HG02852 (cell line): ENCODE measurements around the gene LPGAT1.
"Not testable (repeated sequence)": the region's sequence is repeated elsewhere in the genome, so short reads cannot be mapped to it uniquely, and the experiment has no call there.

Source experiments
- ATAC-seq: cut with Tn5 transposase; IDR thresholded peaks from one replicate; pipeline ENCODE4 v1.9.1; 2021; ENCODE audit warnings: mild to moderate bottlenecking, moderate library complexity; ENCODE audit not compliant: unreplicated experiment

The LPGAT1 gene

GRCh38 chr1:211830328-211831142 is at the start of gene LPGAT1:
Gene LPGAT1 (minus strand): TSS chr1:211830763. CDS start chr1:211829296, 1,467 bp downstream.
- peak; percentile 66 for ATAC-seq

GRCh38 chr1:211879475-211879874 is 48.9 kb upstream of the LPGAT1 start:
- ATAC-seq: no peak

GRCh38 chr1:211876851-211877590 is 46.5 kb upstream of the LPGAT1 start:
- ATAC-seq: no peak

GRCh38 chr1:211875541-211875940 is 45.0 kb upstream of the LPGAT1 start:
- no peak for ATAC-seq

DNA sequence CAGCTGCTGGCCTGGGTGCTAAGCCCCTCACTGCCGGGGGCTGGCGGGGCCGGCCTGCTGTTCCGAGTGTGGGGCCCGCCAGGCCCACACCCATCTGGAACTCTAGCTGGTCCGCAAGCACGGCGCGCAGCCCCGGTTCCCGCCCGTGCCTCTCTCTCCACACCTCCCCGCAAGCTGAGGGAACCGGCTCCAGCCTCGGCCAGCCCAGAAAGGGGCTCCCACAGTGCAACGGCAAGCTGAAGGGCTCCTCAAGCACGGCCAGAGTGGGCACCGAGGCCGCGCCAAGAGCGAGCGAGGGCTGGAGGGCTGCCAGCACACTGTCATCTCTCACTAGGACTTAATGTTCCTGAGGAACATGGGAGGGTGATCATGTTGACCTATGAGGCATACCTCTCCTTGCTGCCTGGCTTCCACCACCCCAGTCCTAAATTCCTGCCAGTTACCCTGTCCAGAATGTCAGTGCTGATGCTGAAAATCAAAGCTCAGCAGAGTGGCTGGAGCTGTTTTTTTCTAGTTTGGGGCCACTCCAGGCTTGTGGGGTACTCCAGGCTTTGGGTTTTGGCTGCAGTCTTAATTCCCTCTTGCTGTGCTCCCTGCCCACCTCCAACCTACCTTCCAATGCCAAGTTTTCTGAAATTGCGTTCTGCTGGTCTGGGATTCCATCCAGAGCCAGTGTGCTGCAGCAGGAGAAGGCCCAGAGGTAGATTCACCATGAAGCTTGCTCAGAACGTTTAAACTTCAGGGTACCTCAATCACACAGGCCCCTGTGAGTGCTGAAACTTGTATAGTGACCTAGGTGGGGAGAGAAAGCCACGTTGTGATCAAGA is 44.2 kb upstream of the LPGAT1 start:
- no peak for ATAC-seq

DNA sequence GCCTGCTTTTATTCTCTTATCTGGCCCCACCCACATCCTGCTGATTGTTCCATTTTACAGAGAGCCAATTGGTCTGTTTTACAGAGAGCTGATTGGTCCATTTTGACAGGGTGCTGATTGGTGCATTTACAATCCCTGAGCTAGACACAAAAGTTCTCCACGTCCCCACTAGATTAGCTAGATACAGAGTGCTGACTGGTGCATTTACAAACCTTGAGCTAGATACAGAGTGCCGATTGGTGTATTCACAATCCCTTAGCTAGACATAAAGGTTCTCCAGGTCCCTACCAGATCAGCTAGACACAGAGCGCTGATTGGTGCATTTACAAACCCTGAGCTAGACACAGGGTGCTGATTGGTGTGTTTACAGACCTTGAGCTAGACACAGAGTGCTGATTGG is 43.2 kb upstream of the LPGAT1 start:
- not testable (repeated sequence) for ATAC-seq

DNA sequence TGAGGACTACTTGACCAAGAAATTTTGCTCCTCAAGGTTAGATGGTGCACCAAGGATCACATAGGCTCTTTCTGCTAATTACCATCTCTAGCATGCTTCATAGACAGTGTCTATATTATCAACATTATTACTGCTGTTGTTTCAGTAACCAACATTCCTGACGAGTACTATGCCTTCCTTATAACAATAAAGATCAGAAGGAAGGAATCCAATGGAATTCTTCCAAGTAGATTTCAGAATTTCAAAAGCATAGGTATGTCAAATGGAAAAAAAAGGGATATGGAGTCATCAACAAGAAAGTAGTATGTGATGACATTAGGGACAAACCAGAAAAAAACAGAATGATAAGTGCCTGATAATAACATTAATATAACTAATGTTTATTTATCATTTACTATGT is 39.6 kb upstream of the LPGAT1 start:
- no peak for ATAC-seq

DNA sequence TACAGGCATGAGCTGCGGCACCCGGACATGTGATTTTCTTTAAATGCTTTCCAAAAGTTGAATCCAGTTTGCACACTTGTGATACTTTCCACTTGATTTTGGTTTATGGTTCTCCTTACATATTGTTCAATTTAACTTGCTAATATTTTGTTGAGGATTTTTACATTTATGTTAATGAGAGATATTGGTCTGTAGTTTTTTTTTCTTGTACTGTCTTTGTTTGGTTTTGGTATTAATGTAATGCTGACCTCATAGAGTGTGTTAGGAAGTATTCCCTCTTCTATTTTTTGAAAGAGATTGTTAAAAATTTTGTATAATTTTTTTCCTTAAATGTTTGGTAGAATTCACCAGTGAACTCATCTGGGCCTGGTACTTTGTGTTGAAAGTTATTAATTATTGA is 34.6 kb upstream of the LPGAT1 start:
- ATAC-seq: no peak

DNA sequence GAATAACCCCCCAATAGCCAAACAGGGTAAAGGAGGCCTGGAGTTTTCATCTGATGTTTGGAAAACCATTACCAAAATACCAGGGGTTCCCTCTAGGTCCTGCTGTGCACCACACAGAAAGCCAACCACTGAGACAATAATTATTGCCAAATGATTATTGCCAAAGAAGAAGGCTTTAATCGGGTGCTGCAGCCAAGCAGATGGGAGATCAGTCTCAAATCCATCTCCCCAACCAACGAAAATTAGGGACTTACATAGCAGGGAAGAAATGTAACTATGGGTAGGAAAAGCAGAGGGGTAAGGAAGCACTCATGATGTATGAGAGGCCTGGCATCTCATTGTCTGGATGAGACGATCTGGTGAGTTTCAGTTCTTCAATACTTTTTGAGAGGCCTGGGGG is 28.8 kb upstream of the LPGAT1 start:
- ATAC-seq: no peak

DNA sequence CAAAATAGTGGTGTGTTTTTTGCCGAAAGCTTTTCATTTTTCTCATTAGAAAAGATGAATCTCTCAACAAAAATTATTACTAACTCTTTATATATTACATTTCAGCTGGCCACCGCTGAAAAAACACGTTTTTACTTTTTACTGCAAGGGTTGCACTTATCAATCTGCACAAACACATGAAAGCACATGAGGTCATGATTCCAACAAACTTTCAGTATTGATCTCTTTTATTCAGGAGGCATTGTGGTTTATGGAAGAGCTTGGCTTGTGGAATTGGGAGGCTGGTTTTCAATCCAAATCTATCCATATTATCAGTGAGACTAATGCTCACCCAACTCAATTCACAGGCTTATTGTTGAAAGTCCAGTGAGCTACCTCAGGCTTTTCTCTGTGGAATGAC is 20.6 kb upstream of the LPGAT1 start:
- no peak for ATAC-seq

DNA sequence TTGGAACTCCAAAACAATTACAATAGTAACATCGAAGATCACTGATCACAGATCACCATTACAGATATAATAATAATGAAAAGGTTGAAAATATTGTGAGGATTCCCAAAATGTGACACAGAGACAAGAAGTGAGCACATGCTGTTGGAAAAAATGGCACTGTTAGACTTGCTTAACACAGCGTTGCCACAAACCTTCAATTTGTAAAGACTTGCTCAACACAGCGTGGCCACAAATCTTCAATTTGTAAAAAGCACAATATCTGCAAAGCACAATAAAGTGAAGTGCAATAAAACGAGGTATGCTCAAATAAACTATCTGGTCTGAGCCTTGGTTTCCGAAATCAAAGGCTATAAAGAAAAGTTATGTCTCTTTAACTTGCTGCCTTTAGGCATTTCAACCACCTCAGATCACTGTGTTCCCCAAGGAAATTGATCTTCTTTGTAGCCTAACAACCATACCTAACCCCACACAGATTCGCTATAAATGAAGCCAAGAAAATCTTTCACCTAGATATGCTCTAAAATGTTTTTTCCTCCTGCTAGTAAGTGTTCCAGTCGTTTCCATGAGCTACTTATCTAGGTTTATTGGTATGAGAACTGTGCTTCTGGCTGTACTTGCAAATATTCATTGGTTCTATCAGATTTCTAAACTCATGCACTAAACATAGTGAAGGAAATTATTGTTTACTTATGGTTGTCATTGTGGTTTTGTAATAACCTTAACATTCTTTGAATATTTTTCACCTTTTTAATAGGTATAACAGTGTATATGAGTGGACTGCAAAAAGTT is 13.1 kb upstream of the LPGAT1 start:
- no peak for ATAC-seq

GRCh38 chr1:211843018-211843417 is 12.5 kb upstream of the LPGAT1 start:
- no peak for ATAC-seq

- no peak for ATAC-seq
Observed at GRCh38 chr1:211842518-211842917, 12.0 kb upstream of the LPGAT1 start.

GRCh38 chr1:211839106-211839505 is 8.5 kb upstream of the LPGAT1 start:
- ATAC-seq: no peak

- ATAC-seq: no peak
Observed at GRCh38 chr1:211833174-211833820, 2.7 kb upstream of the LPGAT1 start.

DNA sequence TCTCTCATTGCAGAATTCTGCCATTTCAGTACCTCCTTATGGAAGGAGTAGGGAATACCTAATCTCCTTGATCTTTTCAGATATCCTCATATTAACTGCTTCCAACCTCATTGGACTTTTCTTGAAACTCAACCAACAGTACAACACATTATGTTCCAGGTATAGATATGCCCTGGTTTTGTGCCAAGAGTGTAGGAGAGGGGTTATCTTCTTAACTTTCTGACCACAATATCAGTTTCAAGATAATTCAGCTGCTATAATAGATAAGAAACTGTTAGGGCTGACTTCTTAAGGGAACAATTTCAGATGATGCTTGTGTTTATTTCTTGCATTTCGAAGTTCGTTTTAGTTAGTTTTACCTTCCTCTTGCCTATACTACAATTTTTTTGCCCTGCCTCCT is 2.1 kb upstream of the LPGAT1 start:
- no peak for ATAC-seq

DNA sequence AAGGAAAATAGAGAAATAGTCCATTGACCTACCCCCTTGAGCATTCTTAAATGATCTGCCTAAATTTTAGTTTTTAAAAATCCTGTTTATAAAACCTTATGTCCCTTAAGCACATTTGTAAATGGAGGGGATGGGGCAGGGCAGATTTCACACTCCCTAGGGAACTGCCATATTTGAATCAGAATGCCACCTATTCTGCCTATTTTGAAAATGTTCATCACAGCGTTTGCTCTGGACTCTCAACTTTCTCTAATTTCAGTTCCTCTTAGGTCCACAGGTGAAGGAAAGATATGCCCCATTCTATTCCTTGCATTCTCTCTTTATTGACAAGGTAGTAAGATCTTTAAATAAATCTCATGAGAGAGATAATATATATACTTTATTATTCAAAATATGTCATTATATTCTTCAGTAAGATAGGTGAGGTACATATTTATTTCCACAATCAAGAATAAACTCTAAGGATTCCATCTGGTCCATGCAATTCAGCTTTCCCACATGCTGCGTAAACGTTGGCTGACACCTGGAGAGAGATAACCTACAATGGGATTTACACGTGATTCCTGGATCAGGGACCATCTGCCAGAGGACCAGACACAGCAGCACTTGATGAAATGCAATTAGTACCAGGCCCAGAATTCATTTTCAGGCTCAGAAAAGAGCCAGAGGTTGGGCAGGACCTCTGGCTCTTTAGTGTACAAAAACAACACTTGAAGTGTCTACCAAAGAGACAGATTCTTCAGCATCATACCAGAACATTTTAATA is 1.2 kb upstream of the LPGAT1 start:
- no peak for ATAC-seq

DNA sequence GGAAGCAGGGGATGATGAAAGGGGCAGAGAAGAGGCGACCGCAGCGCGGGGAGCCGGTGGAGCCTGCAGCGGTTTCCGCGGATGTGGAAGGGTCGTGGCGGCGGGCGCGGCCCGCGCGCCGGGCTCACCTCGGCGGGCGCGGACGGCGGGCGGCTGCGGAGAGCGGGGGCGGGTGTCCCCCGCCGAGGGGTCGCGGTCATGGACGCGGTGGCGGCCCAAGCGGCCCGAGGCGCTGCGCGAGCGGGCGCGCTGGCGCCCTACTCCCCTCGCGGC is 572 bp downstream of the LPGAT1 start:
- peak; percentile 28 for ATAC-seq

GRCh38 chr1:211829343-211830054 is 1.1 kb downstream of the LPGAT1 start:
- ATAC-seq: no peak
